CD14-positive monocyte (primary cell): ENCODE data around the gene JAG2. TPM values are rescaled to one million over a fixed set of nuclear protein-coding genes. Genes with fewer than 3 reads are reported as not detected.
A peak's percentile ranks its signal among the peaks of the same experiment; 100 is the strongest.

Source experiments
- DNase-seq, 3 donors: peaks; one replicate each; pipeline ENCODE4 v3.0.0-alpha.2; 2011 to 2022
- H2AFZ ChIP-seq: 2 replicates; pipeline ENCODE4 v1.6.0; 2012; ENCODE audit warnings: mild to moderate bottlenecking, low read depth, low read length, inconsistent platforms; ENCODE audit not compliant: insufficient read depth, poor library complexity, severe bottlenecking
- H3K27ac ChIP-seq, 2 donors: 1 replicate in 1 of 2; 2 replicates in 1 of 2; pipeline ENCODE4 v1.5.1; 2012 to 2013; ENCODE audit warnings: low read length in 2 of 2, control low read depth in 1 of 2, inconsistent platforms in 1 of 2, low read depth in 1 of 2, mild to moderate bottlenecking in 1 of 2
- H3K27me3 ChIP-seq, 2 donors: one replicate each; pipeline versions ENCODE4 v1.6.0 to v1.6.1; 2011 to 2013; ENCODE audit warnings: low read length in 2 of 2; ENCODE audit not compliant: control insufficient read depth in 2 of 2, insufficient read depth in 2 of 2
- H3K36me3 ChIP-seq, 2 donors: replicated peaks in 1 of 2; 1 replicate in 1 of 2; 2 replicates in 1 of 2; pipeline versions ENCODE4 v1.5.1 to v1.6.1; 2012 to 2013; ENCODE audit warnings: low read length in 2 of 2, control low read depth in 1 of 2, inconsistent platforms in 1 of 2, mild to moderate bottlenecking in 1 of 2; ENCODE audit not compliant: insufficient read depth in 2 of 2, control insufficient read depth in 1 of 2
- H3K4me1 ChIP-seq, 2 donors: 1 replicate in 1 of 2; 2 replicates in 1 of 2; pipeline versions ENCODE4 v1.5.1 to v1.6.1; 2012 to 2013; ENCODE audit warnings: low read length in 2 of 2, control low read depth in 1 of 2, inconsistent platforms in 1 of 2, mild to moderate bottlenecking in 1 of 2, moderate library complexity in 1 of 2; ENCODE audit not compliant: insufficient read depth in 2 of 2, control insufficient read depth in 1 of 2
- H3K4me2 ChIP-seq: replicated peaks from 2 replicates; pipeline ENCODE3; 2012; ENCODE audit warnings: low read length, moderate library complexity, mild to moderate bottlenecking; ENCODE audit not compliant: poor library complexity, severe bottlenecking; ENCODE audit errors: extremely low read depth
- H3K4me3 ChIP-seq, 3 experiments: fragments of 200-600 bp in 1 of 3; sonication (generic) in 1 of 3; replicated peaks in 1 of 3; 1 replicate in 2 of 3; 2 replicates in 1 of 3; pipeline ENCODE4 v1.5.1; 2011 to 2013; ENCODE audit warnings: low read length in 3 of 3, mild to moderate bottlenecking in 3 of 3, control low read depth in 2 of 3, low read depth in 2 of 3, inconsistent platforms in 1 of 3, moderate library complexity in 1 of 3
- H3K79me2 ChIP-seq: 2 replicates; pipeline ENCODE4 v1.6.0; 2012; ENCODE audit warnings: mild to moderate bottlenecking, control low read depth, inconsistent platforms, low read length, moderate library complexity; ENCODE audit not compliant: insufficient read depth
- H3K9ac ChIP-seq: 2 replicates; pipeline ENCODE4 v1.6.0; 2017; ENCODE audit warnings: low read length, mild to moderate bottlenecking; ENCODE audit not compliant: insufficient read depth, poor library complexity, severe bottlenecking
- H3K9me3 ChIP-seq, 2 donors: replicated peaks in 1 of 2; 1 replicate in 1 of 2; 2 replicates in 1 of 2; pipeline versions ENCODE4 v1.5.1 to v1.6.1; 2012 to 2013; ENCODE audit warnings: low read length in 2 of 2, control low read depth in 1 of 2; ENCODE audit not compliant: control insufficient read depth in 1 of 2, insufficient read depth in 1 of 2
- H4K20me1 ChIP-seq: 2 replicates; pipeline ENCODE4 v1.6.0; 2012; ENCODE audit warnings: mild to moderate bottlenecking, low read length, control low read depth, moderate library complexity; ENCODE audit not compliant: insufficient read depth
- H3K27ac Mint-ChIP-seq, 7 donors: one replicate each; pipeline ENCODE4 v1.8.0; 2020; ENCODE audit warnings: mild to moderate bottlenecking in 7 of 7, mixed read lengths in 7 of 7, moderate library complexity in 6 of 7, inconsistent platforms in 2 of 7
- H3K27me3 Mint-ChIP-seq, 3 donors: one replicate each; pipeline ENCODE4 v1.8.0; 2021 to 2022; ENCODE audit warnings: low read depth in 3 of 3, mild to moderate bottlenecking in 3 of 3, mixed read lengths in 3 of 3, moderate library complexity in 3 of 3, inconsistent platforms in 1 of 3
- H3K36me3 Mint-ChIP-seq, 2 donors: one replicate each; pipeline ENCODE4 v1.8.0; 2020; ENCODE audit warnings: mixed read lengths in 2 of 2, inconsistent platforms in 1 of 2, mild to moderate bottlenecking in 1 of 2
- H3K4me1 Mint-ChIP-seq: one replicate; pipeline ENCODE4 v1.8.0; 2020; ENCODE audit warnings: mild to moderate bottlenecking, mixed read lengths
- H3K4me3 Mint-ChIP-seq, 2 donors: one replicate each; pipeline ENCODE4 v1.8.0; 2020; ENCODE audit warnings: mild to moderate bottlenecking in 2 of 2, mixed read lengths in 2 of 2, moderate library complexity in 1 of 2
- H3K9me3 Mint-ChIP-seq, 7 donors: one replicate each; pipeline ENCODE4 v1.8.0; 2020 to 2022; ENCODE audit warnings: mixed read lengths in 7 of 7, mild to moderate bottlenecking in 6 of 7, moderate library complexity in 6 of 7, inconsistent platforms in 2 of 7
- CTCF ChIP-seq: fragments of 200-600 bp; IDR thresholded peaks from one replicate; pipeline ENCODE4 v1.8.0; 2022; ENCODE audit warnings: antibody characterized with exemption, mild to moderate bottlenecking
- WGBS: methylation state at CpG from one replicate; pipeline ENCODE4 v1.1.5; 2013; ENCODE audit warnings: missing lambda C conversion rate; ENCODE audit not compliant: insufficient coverage; 5-methylcytosine and 5-hydroxymethylcytosine counted together
- intact Hi-C, 2 donors: fragments of 100-400 bp; cut with micrococcal nuclease; formaldehyde crosslinking; loops; one replicate each; pipeline versions ENCODE4 v1.15.0 to v1.15.1; 2023
- polyA plus RNA-seq, 3 donors: library from polyadenylated mRNA; depleted of rRNA in 1 of 3; unstranded in 2 of 3; stranded (reverse) in 1 of 3; fragments of 300-500 nt in 2 of 3; fragments of >200 nt in 1 of 3; fragmentation: Illumina TruSeq in 2 of 3; gene quantifications; 1 replicate in 2 of 3; 2 replicates in 1 of 3; pipeline ENCODE4 v1.2.3, GENCODE V29; 2012 to 2021

The JAG2 gene
- polyA plus RNA-seq, 3 donors: 1.2 TPM; not detected in 2

DNA sequence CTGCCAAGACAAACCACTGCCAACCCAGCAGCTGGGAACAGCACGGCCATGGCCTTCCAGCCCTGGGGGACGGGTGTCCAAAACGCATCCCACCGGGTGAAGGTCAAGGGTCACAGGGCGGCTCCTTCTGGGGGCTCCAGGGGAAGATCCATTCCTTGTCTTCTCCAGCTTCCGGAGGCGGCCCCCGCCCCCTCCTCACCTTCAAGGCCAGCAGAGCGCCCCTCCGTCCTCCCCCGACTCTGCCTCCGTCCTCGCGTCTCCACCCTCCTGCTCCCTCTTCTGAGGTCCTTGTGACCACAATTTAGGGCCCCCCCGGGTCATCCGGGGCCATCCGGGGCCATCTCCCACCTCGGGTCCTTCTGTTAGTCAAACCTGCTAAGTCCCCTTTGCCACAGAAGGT lies 16.4 kb upstream of the JAG2 start:
- no peak for DNase-seq
- peaks cover 5 to 13% (median 9%) of the 10 kb centered on the region in 7 donors for H3K9me3 Mint-ChIP-seq
- Histone ChIP-seq H3K9ac (no peak overlapping the region), H2AFZ (no peak overlapping the region), H3K9me3 (peaks cover 4 to 10% of the 10 kb centered on the region in 2 donors), H3K4me2 (no peak overlapping the region), H3K36me3 (no peaks in the 10 kb centered on the region), H4K20me1 (peaks cover 5% of the 10 kb centered on the region), H3K4me3 (no peak overlapping the region), H3K27ac (no peak overlapping the region), H3K27me3 (peaks cover 0 to 13% of the 10 kb centered on the region in 2 donors), H3K79me2 (no peaks in the 10 kb centered on the region), H3K4me1 (peaks cover 22 to 26% of the 10 kb centered on the region in 2 donors)
- intact Hi-C loops: no loop called here
- no peak overlapping the region for H3K4me3 Mint-ChIP-seq
- no peak overlapping the region for H3K27ac Mint-ChIP-seq
- peaks cover 20% of the 10 kb centered on the region for H3K4me1 Mint-ChIP-seq
- peaks cover 0 to under 1% of the 10 kb centered on the region in 2 donors for H3K36me3 Mint-ChIP-seq
- 86% methylated on average over 12 of the region's 18 CpGs for WGBS
- peaks cover 17 to 53% (median 31%) of the 10 kb centered on the region in 3 donors for H3K27me3 Mint-ChIP-seq
- TF ChIP-seq CTCF: no peak

GRCh38 chr14:105184461-105184860 lies 15.9 kb upstream of the JAG2 start:
- DNase-seq: no peak
- Mint-ChIP-seq H3K27me3 (peaks cover 22 to 55% (median 33%) of the 10 kb centered on the region in 3 donors), H3K36me3 (peaks cover 0 to 2% of the 10 kb centered on the region in 2 donors), H3K9me3 (peaks cover 5 to 13% (median 9%) of the 10 kb centered on the region in 7 donors), H3K27ac (peak overlapping the region in 1 of 7 donors; percentile 51), H3K4me1 (peaks cover 24% of the 10 kb centered on the region), H3K4me3 (no peak overlapping the region)
- TF ChIP-seq CTCF: no peak
- peaks cover 22 to 27% of the 10 kb centered on the region in 2 donors for H3K4me1 ChIP-seq
- 70% methylated on average over 9 of the region's 9 CpGs for WGBS
- no peak overlapping the region for H3K4me2 ChIP-seq
- H2AFZ ChIP-seq: no peak overlapping the region
- H3K27ac ChIP-seq: no peak overlapping the region
- H3K27me3 ChIP-seq: peaks cover 0 to 16% of the 10 kb centered on the region in 2 donors
- intact Hi-C loops: loop anchor here in 1 of 2 donors (5.0 kb wide), 1 partner anchor 207 kb away; the partner anchor contains the start of gene AHNAK2
- H3K9me3 ChIP-seq: peaks cover 4 to 10% of the 10 kb centered on the region in 2 donors
- H3K9ac ChIP-seq: no peak overlapping the region
- H3K79me2 ChIP-seq: no peaks in the 10 kb centered on the region
- no peak overlapping the region for H3K4me3 ChIP-seq
- peaks cover 6% of the 10 kb centered on the region for H4K20me1 ChIP-seq
- no peaks in the 10 kb centered on the region for H3K36me3 ChIP-seq
